Ureter (tissue), 1 donor: ENCODE results near the gene ZNF414. TPM values are rescaled to one million over a fixed set of nuclear protein-coding genes. Genes with fewer than 3 reads are reported as not detected.
A peak's percentile ranks its signal among the peaks of the same experiment; 100 is the strongest.

ENCODE experiments used
- DNase-seq: peaks from one replicate; pipeline ENCODE4 v3.0.0-alpha.2; 2020; ENCODE audit warnings: low spot score
- total RNA-seq: library from RNA; stranded (reverse); gene quantifications from one replicate; pipeline ENCODE4 v1.2.4, GENCODE V29; 2023
- donor health status: DM: yes; HTN: yes; CAD: no.

ZNF414 gene
- total RNA-seq, 1 donor from 2014 or later = 27.0 TPM

GRCh38 chr19:8490395-8490760, 23.6 kb downstream of the ZNF414 start:
- no peak for DNase-seq

- peak; percentile 80 for DNase-seq
Observed at GRCh38 chr19:8489561-8490394, 24.2 kb downstream of the ZNF414 start.

GRCh38 chr19:8488365-8488764, 25.6 kb downstream of the ZNF414 start:
- DNase-seq = no peak

GRCh38 chr19:8487137-8487851, 26.7 kb downstream of the ZNF414 start:
- no peak for DNase-seq

GRCh38 chr19:8486661-8487136, 27.3 kb downstream of the ZNF414 start:
- DNase-seq = no peak

- no peak for DNase-seq
Observed at GRCh38 chr19:8485561-8486371, 28.2 kb downstream of the ZNF414 start.

GRCh38 chr19:8484331-8484894, 29.6 kb downstream of the ZNF414 start:
- DNase-seq = no peak

GRCh38 chr19:8483165-8483564, 30.8 kb downstream of the ZNF414 start:
- no peak for DNase-seq

- DNase-seq = no peak
Observed at GRCh38 chr19:8482696-8483095, 31.3 kb downstream of the ZNF414 start.

GRCh38 chr19:8481616-8482015, 32.4 kb downstream of the ZNF414 start:
- no peak for DNase-seq

GRCh38 chr19:8481201-8481600, 32.8 kb downstream of the ZNF414 start:
- DNase-seq = no peak

- DNase-seq = no peak
Observed at GRCh38 chr19:8478598-8478997, 35.4 kb downstream of the ZNF414 start.

- no peak for DNase-seq
Observed at GRCh38 chr19:8477889-8478288, 36.1 kb downstream of the ZNF414 start.

- DNase-seq = no peak
Observed at GRCh38 chr19:8476524-8476923, 37.4 kb downstream of the ZNF414 start.

- DNase-seq = no peak
Observed at GRCh38 chr19:8475005-8475404, 39.0 kb downstream of the ZNF414 start.

GRCh38 chr19:8473648-8474476, 40.1 kb downstream of the ZNF414 start:
- no peak for DNase-seq

GRCh38 chr19:8469613-8470368, 44.2 kb downstream of the ZNF414 start:
- no peak for DNase-seq

GRCh38 chr19:8468761-8469373, 45.1 kb downstream of the ZNF414 start:
- DNase-seq = no peak

GRCh38 chr19:8468124-8468523, 45.8 kb downstream of the ZNF414 start:
- no peak for DNase-seq

- DNase-seq = no peak
Observed at GRCh38 chr19:8466018-8466417, 47.9 kb downstream of the ZNF414 start.
